Right kidney (tissue), 1 donor: Measurements from ENCODE around the gene FHIT.
"Not testable (repeated sequence)": the region's sequence is repeated elsewhere in the genome, so short reads cannot be mapped to it uniquely, and the experiment has no call there.

Source experiments
- DNase-seq: peaks from one replicate; pipeline ENCODE4 v3.0.0-alpha.2; 2016

The FHIT gene

DNA sequence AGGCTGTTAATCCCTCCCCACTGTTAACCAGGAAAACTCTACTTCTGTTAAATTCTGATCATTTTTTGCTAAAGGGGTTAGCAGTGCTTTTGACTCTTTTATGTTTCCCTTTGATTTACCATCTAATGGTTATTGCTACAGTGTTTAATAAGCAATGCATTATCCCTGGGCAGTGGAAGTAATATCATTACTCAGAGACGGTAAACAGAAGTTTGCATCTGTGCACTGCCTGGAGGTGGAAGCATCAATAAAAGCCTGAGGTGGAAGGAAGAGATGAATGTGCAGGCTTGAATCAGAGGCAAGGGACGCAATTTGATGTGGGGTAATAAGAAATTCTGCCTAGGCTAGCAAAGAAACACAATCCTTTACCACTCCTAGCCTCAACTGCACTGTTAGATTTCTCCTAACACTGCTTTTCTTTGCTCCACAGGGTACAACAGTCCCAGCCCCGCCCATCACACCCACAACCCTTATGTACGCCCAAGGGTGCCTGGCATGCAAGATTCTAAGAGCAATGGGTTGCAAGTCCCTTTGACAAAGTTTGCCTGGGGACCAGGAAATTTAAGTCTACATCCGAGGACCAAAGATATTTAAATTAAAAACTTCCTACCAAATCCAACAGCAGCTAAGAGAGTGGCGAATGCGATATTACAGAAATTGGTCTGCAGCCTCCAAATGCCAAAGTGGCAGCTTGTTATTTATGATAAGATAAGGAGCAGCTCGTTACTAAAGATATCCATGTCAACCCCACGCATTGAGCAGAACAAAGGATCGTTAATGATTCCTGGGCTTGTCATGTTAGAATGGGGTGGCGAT is 261.4 kb downstream of the FHIT start:
- DNase-seq: no peak

GRCh38 chr3:60987191-60987590 is 264.1 kb downstream of the FHIT start:
- DNase-seq: not testable (repeated sequence)

GRCh38 chr3:60986552-60986951 is 264.7 kb downstream of the FHIT start:
- DNase-seq: no peak

DNA sequence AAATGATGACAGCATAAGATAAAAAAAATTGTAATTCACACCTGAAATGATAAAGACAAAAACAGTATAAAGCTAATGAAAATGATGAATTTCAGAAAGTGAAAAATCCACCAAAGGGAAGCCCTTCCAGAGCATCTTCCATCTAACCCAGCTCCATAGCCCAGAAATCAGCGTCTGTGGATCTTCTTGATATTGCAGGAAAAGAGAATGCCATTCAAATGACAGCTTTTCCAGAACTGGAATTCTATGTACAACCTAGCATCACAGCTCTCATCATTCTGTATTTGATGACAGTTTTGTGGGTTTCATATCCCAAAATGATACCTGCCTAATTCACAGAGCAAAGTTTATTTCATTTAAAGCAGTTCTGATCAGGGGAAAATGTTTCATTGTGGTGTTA is 267.3 kb downstream of the FHIT start:
- no peak for DNase-seq

- no peak for DNase-seq
Observed at GRCh38 chr3:60980342-60980692, 270.9 kb downstream of the FHIT start.

DNA sequence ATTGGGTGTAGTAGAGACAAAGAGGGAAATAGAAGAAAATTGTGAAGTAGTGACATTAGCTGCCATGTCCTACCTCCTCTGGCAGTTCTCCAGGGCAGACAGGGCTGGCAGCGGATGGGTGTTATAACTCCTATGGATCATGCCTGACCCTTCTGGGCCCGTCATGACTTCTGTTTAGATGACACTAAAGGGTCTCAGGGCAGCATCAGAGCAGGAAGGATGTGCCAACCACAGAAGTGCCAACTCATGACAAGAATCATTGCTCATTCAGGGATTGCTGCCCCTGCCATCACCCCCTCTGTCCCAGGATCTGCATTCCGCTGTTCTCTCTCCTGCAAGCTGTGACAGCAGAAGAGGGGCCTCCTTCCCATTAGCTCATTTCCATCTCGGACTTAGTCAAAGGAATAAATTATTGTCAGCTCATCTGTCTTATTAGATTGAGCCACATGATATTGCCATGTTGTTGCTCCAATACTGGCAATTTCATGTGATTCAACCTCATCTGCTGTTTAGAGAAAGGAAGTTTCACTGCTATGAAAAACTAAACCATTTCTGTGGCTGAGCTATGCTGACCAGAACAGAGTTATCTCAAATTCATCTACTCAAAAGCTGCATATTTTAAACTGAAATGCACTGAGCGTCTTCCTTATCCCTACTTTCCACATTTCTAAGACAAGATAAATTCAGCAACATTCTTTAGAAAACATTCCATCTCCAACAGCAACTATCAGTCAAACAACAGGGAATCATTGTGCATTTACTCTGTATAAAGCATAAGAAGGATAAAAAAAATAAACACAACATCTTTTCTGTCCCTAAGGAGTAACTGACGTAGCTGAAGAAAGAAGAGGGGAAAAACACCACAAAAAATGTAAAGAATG is 271.6 kb downstream of the FHIT start:
- no peak for DNase-seq

GRCh38 chr3:60973321-60973720 is 277.9 kb downstream of the FHIT start:
- no peak for DNase-seq

- DNase-seq: no peak
Observed at GRCh38 chr3:60972599-60972998, 278.7 kb downstream of the FHIT start.

DNA sequence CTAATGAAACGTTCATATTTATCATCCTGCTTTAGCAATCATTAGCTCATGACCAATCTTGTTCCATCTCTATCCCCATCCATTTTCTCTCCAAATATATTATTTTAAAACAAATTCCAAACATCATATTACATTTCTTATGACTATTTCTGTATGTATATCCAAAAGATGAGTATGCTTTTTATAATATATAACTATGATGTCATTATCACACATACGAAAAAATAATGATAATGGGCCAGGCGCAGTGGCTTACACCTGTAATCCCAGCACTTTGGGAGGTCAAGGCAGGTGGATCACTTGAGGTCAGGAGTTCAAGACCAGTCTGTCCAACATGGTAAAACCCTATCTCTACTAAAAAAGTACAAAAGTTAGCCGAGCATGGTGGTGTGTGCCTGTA is 280.4 kb downstream of the FHIT start:
- no peak for DNase-seq

DNA sequence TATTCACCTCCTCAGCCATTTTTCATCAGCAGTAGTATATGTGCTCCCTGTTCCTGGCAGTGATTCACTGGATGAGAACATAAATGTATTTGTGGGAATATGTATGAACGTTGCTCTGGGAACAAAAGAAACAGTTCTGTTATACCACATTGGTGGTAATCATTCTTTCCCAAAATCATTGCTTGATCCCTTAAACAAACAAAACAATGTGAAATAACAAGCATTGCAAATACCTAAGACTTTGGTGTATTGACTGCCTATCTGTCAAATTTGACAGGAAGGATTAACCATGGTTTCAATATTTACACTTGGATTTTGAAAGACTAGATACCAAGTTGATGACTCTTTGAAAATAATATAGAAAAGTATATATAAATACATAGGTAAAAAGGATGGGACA is 284.1 kb downstream of the FHIT start:
- DNase-seq: no peak

DNA sequence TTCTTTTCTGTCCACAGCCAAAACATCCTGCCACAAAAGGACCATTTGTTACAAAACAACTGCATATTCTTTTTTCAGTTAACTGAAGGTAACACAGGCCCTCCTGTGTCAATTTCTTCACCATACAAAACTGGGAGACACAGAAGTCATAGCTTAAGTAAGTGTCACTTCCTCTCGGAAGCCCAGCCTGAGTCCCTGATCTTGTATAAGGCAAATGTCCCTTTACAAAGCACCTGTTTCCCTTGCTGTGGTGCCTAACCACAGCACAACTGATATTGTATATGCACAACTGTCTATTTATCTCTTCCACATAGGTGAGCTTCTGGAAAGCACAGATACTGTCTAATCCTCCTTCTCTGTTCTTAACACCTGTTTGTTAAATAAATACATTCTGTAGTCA is 293.7 kb downstream of the FHIT start:
- no peak for DNase-seq

GRCh38 chr3:60956729-60957128 is 294.5 kb downstream of the FHIT start:
- no peak for DNase-seq

DNA sequence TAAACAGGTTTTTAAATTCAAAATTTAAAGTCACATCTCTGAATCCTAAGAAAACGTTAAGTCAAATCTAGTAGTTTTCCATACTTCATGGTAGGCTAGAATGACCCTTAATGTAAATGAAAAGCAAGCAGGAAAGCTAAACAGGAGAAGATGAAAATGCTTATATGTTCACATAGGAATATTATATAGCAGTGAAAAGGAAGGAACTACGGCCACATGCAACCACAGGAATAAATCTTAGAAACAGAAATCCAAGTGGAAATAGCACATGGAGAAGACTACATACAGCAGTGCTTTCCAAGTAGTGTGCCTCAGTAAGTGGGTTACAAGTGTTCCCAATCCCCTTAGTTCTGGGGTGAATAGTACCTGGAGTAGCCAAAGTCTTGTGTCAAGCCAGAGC is 296.2 kb downstream of the FHIT start:
- no peak for DNase-seq

GRCh38 chr3:60954048-60954447 is 297.2 kb downstream of the FHIT start:
- peak; percentile 25 for DNase-seq

DNA sequence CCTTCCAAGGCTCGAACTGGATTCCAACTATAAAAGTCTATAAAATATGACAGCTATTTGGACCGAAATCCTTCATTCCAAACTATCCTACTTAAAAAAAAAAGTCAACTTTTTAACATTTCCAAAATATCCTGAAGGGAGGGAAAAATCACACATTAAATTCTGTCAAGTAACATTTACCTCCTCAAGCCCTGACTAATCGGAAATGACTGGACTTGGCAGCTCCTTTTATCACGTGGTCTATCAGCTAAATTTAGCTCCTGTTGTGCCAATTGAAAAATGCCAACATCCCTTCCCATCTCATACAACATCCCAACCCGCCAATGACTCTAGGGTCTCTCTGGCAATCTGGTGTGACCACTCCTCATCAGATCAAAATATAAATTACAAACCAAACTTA is 297.9 kb downstream of the FHIT start:
- DNase-seq: no peak

DNA sequence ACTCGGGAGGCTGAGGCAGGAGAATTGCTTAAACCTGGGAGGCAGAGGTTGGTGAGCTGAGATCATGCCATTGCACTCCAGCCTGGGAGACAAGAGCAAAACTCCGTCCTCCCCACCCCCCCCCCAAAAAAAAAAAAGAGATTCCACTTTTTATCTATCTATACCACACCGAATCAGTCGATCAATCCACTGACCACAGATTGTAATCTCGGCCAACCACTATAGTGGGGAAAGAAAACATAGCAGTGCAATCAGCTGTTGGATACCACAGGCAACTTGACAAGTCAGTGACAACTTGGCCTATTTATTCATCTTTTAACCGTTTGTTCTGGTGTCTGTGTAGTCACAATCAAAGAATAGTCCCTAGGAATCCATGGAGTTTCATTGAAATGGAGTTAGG is 299.2 kb downstream of the FHIT start:
- DNase-seq: no peak

DNA sequence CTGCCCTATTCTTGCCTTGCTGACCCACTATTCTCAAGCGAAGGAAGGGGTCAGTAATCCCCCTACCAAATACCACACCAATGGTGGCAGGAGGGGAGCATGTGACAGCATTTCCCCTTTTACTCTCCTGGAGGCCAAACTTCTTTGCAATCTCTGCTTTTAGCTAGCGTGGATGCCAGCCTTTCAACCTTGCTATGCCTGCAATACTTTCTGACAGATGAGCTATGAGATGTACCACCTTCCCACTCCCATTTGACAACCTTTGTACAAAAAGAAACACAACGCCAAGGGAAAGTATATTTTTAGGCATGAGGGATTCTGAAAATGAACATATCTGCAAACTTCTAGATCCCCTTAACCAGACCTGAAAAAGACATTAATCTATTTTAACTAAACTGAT is 302.1 kb downstream of the FHIT start:
- DNase-seq: no peak

GRCh38 chr3:60948488-60948887 is 302.8 kb downstream of the FHIT start:
- no peak for DNase-seq

GRCh38 chr3:60935709-60936108 is 315.5 kb downstream of the FHIT start:
- DNase-seq: no peak

GRCh38 chr3:60933824-60934223 is 317.4 kb downstream of the FHIT start:
- no peak for DNase-seq

- DNase-seq: no peak
Observed at GRCh38 chr3:60932643-60933042, 318.6 kb downstream of the FHIT start.

DNA sequence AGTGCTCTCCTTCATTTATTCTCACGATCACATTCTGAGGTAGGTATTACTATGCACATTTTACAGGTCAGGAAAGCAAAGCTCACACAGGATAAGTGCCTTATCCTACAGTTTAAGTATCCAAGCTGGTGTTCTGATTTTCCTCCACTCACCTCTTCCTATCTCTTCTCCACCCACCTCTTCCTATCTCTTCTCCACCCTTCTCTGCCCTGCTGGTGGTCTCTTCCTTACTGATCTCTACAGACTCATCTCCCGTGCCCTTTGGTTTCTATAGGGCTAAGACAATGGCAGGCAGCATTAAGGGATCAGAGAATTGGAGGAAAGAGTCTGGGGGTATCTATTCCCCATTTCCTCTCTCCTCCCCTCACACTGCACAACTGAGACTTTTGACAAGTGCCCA is 319.1 kb downstream of the FHIT start:
- DNase-seq: no peak

- DNase-seq: no peak
Observed at GRCh38 chr3:60931452-60931851, 319.8 kb downstream of the FHIT start.

GRCh38 chr3:60920519-60920918 is 330.7 kb downstream of the FHIT start:
- DNase-seq: no peak
